WTC11 (cell line): Measurements from ENCODE around the gene DHRS7. TPM values are rescaled to one million over a fixed set of nuclear protein-coding genes. Genes with fewer than 3 reads are reported as not detected.

ENCODE experiments used
- ATAC-seq: fragments of 200-7000 bp; cut with Tn5 transposase; 2 replicates; pipeline ENCODE4 v1.10.0; 2021; ENCODE audit warnings: mild to moderate bottlenecking, moderate library complexity
- CTCF ChIA-PET: fragments of 300-600 bp; sonication (Branson Sonifier 250); formaldehyde crosslinking; loops from one replicate; lab custom pipeline; 2021; ENCODE audit warnings: antibody characterized with exemption; lab: Charles Lee
- POLR2A ChIA-PET: fragments of 350-600 bp; sonication (Branson Sonifier 250); formaldehyde crosslinking; loops from one replicate; lab custom pipeline; 2021; ENCODE audit warnings: antibody characterized with exemption; lab: Charles Lee
- DNase-seq: peaks from one replicate; pipeline ENCODE4 v3.0.0; 2021; ENCODE audit warnings: low spot score
- H3K27ac Mint-ChIP-seq: 2 replicates; pipeline ENCODE4 v1.8.0; 2021; ENCODE audit warnings: mixed read lengths
- H3K27me3 Mint-ChIP-seq: 2 replicates; pipeline ENCODE4 v1.8.0; 2021; ENCODE audit warnings: low read depth, mild to moderate bottlenecking, moderate library complexity, mixed read lengths
- H3K36me3 Mint-ChIP-seq: 2 replicates; pipeline ENCODE4 v1.8.0; 2021; ENCODE audit warnings: mixed read lengths
- H3K4me1 Mint-ChIP-seq: 2 replicates; pipeline ENCODE4 v1.8.0; 2022; ENCODE audit warnings: mixed read lengths
- H3K4me3 Mint-ChIP-seq: 2 replicates; pipeline ENCODE4 v1.8.0; 2021; ENCODE audit warnings: mild to moderate bottlenecking, moderate library complexity, mixed read lengths
- H3K9me3 Mint-ChIP-seq: 2 replicates; pipeline ENCODE4 v1.8.0; 2021; ENCODE audit warnings: mixed read lengths
- FOXK1 ChIP-seq: sonication (generic); formaldehyde crosslinking; IDR thresholded peaks from 2 replicates; pipeline ENCODE4 v1.8.0; 2022; ENCODE audit warnings: mild to moderate bottlenecking, moderate library complexity, missing genetic modification reagents
- JAZF1 ChIP-seq: fragments of 250-450 bp; sonication (Bioruptor Pico); IDR thresholded peaks from 2 replicates; pipeline ENCODE4 v1.9.0; 2021; ENCODE audit warnings: moderate library complexity, mild to moderate bottlenecking, inconsistent platforms
- KAT7 ChIP-seq: sonication (generic); formaldehyde crosslinking; IDR thresholded peaks from 2 replicates; pipeline ENCODE4 v1.8.1; 2023; ENCODE audit warnings: missing genetic modification reagents, mild to moderate bottlenecking, borderline replicate concordance
- NFATC4 ChIP-seq: fragments of 250-450 bp; sonication (Bioruptor Pico); IDR thresholded peaks from 2 replicates; pipeline ENCODE4 v1.9.0; 2021; ENCODE audit warnings: mild to moderate bottlenecking
- NFE2L1 ChIP-seq: sonication (generic); formaldehyde crosslinking; IDR thresholded peaks from 2 replicates; pipeline ENCODE4 v1.8.1; 2023; ENCODE audit warnings: missing genetic modification reagents
- NR1H2 ChIP-seq: sonication (generic); formaldehyde crosslinking; IDR thresholded peaks from 2 replicates; pipeline ENCODE4 v1.9.0; 2021; ENCODE audit warnings: mild to moderate bottlenecking, moderate library complexity, missing genetic modification reagents
- NR3C1 ChIP-seq: sonication (generic); formaldehyde crosslinking; conservative IDR thresholded peaks from 2 replicates; pipeline ENCODE4 v1.8.1; 2023; ENCODE audit warnings: low read depth, mild to moderate bottlenecking, missing genetic modification reagents
- ZNF219 ChIP-seq: sonication (generic); formaldehyde crosslinking; IDR thresholded peaks from 2 replicates; pipeline ENCODE4 v1.8.0; 2023; ENCODE audit warnings: missing genetic modification reagents, mild to moderate bottlenecking, borderline replicate concordance
- ZNF263 ChIP-seq: sonication (generic); formaldehyde crosslinking; IDR thresholded peaks from 2 replicates; pipeline ENCODE4 v1.8.1; 2022; ENCODE audit warnings: low read depth, mild to moderate bottlenecking, moderate library complexity, missing genetic modification reagents
- ZNF671 ChIP-seq: fragments of 250-450 bp; sonication (Bioruptor Pico); IDR thresholded peaks from 2 replicates; pipeline ENCODE4 v1.8.0; 2021; ENCODE audit warnings: mild to moderate bottlenecking
- total RNA-seq: library from RNA; stranded (reverse); gene quantifications from 3 replicates; pipeline ENCODE4 v1.2.3, GENCODE V29; 2021
- TF ChIP-seq, protein P1 (sequence below): sonication (generic); formaldehyde crosslinking; IDR thresholded peaks from 2 replicates; pipeline ENCODE4 v1.8.0; 2023; ENCODE audit warnings: mild to moderate bottlenecking, missing genetic modification reagents
- TF ChIP-seq, protein P2 (sequence below): fragments of 200-600 bp; IDR thresholded peaks from 2 replicates; pipeline ENCODE4 v1.8.0; 2022; ENCODE audit warnings: antibody characterized with exemption
- TF ChIP-seq, protein P3 (sequence below): sonication (generic); formaldehyde crosslinking; IDR thresholded peaks from 2 replicates; pipeline ENCODE4 v1.8.1; 2022; ENCODE audit warnings: mild to moderate bottlenecking, missing genetic modification reagents, moderate library complexity, borderline replicate concordance
- TF ChIP-seq, protein P4 (sequence below): sonication (generic); formaldehyde crosslinking; IDR thresholded peaks from 2 replicates; pipeline ENCODE4 v1.8.1; 2023; ENCODE audit warnings: mild to moderate bottlenecking, missing genetic modification reagents
- TF ChIP-seq, protein P5 (sequence below): fragments of 250-450 bp; sonication (Bioruptor Pico); conservative IDR thresholded peaks from 2 replicates; pipeline ENCODE4 v1.9.0; 2021; ENCODE audit warnings: mild to moderate bottlenecking
- TF ChIP-seq, protein P6 (sequence below): sonication (generic); formaldehyde crosslinking; IDR thresholded peaks from 2 replicates; pipeline ENCODE4 v1.8.0; 2023; ENCODE audit warnings: missing genetic modification reagents
- TF ChIP-seq, protein P7 (sequence below): fragments of 250-450 bp; sonication (Bioruptor Pico); IDR thresholded peaks from 2 replicates; pipeline ENCODE4 v1.9.0; 2021; ENCODE audit warnings: mild to moderate bottlenecking, borderline replicate concordance
- TF ChIP-seq, protein P8 (sequence below): sonication (generic); formaldehyde crosslinking; IDR thresholded peaks from 2 replicates; pipeline ENCODE4 v1.8.1; 2022; ENCODE audit warnings: mild to moderate bottlenecking, moderate library complexity, missing genetic modification reagents
- TF ChIP-seq, protein P9 (sequence below): sonication (generic); formaldehyde crosslinking; IDR thresholded peaks from 2 replicates; pipeline ENCODE4 v1.8.0; 2022; ENCODE audit warnings: mild to moderate bottlenecking, missing genetic modification reagents

DHRS7 gene
- total RNA-seq, 1 experiment from 2014 or later: 39.9 TPM

DNA sequence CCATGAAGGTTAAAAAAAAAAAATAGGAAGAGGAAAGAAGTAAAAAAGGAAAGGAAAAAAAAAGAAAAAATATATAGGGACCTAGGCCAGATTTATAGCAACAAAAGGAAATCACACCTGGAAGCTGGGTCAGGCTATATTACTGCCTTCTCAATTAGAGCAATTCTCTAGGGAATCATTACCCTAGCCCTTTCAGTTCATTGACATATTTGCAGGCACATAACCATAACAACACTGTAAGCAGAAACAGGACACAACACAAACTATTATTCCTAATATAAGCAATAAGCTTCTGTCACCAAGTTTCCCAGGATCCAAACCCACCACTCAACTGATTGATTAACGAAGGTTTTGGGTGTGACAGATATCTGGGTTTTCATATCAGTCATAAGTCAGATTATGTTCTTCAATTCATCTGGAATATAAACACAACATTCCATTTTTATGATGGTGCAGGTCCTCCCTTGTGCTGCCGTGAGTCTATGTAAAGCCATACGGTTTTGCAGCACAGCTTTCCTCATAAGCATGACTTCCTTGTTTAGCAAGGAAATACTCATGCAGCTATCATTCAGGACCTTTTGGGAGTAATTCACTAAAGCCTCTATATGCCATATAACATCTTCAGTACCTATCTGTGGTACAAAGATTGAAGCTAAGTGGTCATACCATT, 69.3 kb downstream of the DHRS7 start (continued):
- TF ChIP-seq NR3C1 (no peak), ZNF219 (CRISPR knock-in tag) (no peak)
- TF ChIP-seq, protein P1, sequence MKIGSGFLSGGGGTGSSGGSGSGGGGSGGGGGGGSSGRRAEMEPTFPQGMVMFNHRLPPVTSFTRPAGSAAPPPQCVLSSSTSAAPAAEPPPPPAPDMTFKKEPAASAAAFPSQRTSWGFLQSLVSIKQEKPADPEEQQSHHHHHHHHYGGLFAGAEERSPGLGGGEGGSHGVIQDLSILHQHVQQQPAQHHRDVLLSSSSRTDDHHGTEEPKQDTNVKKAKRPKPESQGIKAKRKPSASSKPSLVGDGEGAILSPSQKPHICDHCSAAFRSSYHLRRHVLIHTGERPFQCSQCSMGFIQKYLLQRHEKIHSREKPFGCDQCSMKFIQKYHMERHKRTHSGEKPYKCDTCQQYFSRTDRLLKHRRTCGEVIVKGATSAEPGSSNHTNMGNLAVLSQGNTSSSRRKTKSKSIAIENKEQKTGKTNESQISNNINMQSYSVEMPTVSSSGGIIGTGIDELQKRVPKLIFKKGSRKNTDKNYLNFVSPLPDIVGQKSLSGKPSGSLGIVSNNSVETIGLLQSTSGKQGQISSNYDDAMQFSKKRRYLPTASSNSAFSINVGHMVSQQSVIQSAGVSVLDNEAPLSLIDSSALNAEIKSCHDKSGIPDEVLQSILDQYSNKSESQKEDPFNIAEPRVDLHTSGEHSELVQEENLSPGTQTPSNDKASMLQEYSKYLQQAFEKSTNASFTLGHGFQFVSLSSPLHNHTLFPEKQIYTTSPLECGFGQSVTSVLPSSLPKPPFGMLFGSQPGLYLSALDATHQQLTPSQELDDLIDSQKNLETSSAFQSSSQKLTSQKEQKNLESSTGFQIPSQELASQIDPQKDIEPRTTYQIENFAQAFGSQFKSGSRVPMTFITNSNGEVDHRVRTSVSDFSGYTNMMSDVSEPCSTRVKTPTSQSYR (CRISPR knock-in tag): no peak

DNA sequence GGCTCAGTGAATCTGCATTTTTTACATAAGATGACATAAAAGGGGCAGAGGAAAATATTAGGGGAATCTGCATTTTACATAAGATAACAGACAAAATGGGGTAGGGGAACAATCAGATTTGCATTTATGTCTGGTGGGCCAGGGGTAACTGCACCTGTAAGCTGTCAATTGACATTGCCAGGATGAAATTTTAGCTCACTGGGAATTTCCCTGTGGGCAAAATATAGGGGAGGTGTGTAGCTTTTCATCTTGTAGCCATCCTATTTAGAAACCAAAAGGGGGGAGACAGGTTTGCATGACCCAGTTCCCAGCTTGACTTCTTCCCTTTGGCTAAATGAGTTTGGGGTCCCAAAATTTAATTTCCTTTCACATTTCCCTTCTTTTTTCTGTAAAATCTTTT, 70.0 kb downstream of the DHRS7 start:
- ChIA-PET CTCF (interaction anchor here (1.0 kb wide), 1 partner anchor 130 kb away, joined by 3 read pairs; no protein-coding TSS in a partner anchor), POLR2A (no interaction called here)
- H3K27me3 Mint-ChIP-seq: no peaks in the 10 kb centered on the region; the same call in 1 of the 2 replicates
- peaks cover 19% of the 10 kb centered on the region for H3K36me3 Mint-ChIP-seq
- ATAC-seq: no peak
- H3K27ac Mint-ChIP-seq: peak overlapping the region; percentile 11
- H3K9me3 Mint-ChIP-seq: peaks cover 3% of the 10 kb centered on the region; the same call in 1 of the 2 replicates
- H3K4me3 Mint-ChIP-seq: peak overlapping the region; percentile 6; the same call in 1 of the 2 replicates
- peaks cover 34% of the 10 kb centered on the region for H3K4me1 Mint-ChIP-seq
- DNase-seq: no peak
- TF ChIP-seq, protein P2, sequence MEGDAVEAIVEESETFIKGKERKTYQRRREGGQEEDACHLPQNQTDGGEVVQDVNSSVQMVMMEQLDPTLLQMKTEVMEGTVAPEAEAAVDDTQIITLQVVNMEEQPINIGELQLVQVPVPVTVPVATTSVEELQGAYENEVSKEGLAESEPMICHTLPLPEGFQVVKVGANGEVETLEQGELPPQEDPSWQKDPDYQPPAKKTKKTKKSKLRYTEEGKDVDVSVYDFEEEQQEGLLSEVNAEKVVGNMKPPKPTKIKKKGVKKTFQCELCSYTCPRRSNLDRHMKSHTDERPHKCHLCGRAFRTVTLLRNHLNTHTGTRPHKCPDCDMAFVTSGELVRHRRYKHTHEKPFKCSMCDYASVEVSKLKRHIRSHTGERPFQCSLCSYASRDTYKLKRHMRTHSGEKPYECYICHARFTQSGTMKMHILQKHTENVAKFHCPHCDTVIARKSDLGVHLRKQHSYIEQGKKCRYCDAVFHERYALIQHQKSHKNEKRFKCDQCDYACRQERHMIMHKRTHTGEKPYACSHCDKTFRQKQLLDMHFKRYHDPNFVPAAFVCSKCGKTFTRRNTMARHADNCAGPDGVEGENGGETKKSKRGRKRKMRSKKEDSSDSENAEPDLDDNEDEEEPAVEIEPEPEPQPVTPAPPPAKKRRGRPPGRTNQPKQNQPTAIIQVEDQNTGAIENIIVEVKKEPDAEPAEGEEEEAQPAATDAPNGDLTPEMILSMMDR: no peak
- TF ChIP-seq KAT7 (no peak), NFE2L1 (no peak), ZNF671 (CRISPR knock-in tag) (no peak), NFATC4 (no peak), FOXK1 (CRISPR knock-in tag) (no peak), ZNF263 (CRISPR knock-in tag) (no peak), NR1H2 (CRISPR knock-in tag) (no peak), JAZF1 (CRISPR knock-in tag) (no peak)
- TF ChIP-seq, protein P3, sequence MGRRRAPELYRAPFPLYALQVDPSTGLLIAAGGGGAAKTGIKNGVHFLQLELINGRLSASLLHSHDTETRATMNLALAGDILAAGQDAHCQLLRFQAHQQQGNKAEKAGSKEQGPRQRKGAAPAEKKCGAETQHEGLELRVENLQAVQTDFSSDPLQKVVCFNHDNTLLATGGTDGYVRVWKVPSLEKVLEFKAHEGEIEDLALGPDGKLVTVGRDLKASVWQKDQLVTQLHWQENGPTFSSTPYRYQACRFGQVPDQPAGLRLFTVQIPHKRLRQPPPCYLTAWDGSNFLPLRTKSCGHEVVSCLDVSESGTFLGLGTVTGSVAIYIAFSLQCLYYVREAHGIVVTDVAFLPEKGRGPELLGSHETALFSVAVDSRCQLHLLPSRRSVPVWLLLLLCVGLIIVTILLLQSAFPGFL (CRISPR knock-in tag): no peak
- TF ChIP-seq, protein P4, sequence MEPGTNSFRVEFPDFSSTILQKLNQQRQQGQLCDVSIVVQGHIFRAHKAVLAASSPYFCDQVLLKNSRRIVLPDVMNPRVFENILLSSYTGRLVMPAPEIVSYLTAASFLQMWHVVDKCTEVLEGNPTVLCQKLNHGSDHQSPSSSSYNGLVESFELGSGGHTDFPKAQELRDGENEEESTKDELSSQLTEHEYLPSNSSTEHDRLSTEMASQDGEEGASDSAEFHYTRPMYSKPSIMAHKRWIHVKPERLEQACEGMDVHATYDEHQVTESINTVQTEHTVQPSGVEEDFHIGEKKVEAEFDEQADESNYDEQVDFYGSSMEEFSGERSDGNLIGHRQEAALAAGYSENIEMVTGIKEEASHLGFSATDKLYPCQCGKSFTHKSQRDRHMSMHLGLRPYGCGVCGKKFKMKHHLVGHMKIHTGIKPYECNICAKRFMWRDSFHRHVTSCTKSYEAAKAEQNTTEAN (CRISPR knock-in tag): no peak
- TF ChIP-seq, protein P5, sequence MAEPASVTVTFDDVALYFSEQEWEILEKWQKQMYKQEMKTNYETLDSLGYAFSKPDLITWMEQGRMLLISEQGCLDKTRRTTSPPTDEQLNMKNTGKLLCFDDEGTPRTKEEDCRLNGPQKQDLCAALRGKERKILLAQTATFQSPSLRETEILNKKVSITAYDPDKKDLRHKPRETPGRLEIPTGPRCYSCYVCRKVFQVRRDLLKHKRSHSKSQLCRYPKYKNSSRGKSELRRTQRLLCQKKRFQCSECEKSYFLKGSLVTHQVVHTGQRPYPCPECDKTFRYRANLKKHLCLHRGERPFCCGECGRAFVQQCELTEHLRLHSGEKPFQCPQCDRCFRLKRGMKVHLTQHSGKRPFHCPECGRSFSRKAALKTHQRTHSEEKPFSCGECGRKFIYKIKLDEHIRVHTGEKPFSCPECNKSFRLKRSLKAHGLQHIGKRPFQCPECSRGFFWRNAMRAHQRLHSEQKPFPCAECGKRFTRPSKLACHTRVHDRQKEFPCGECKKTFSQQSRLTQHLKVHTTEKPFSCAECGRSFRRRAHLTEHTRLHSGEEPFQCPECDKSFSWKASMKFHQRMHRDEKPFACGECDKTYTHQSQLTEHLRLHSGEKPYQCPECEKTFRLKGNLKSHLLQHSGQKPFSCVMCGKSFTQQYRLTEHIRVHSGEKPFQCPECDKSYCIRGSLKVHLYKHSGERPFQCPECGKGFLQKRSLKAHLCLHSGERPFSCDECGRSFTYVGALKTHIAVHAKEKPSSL: no peak
- TF ChIP-seq, protein P6, sequence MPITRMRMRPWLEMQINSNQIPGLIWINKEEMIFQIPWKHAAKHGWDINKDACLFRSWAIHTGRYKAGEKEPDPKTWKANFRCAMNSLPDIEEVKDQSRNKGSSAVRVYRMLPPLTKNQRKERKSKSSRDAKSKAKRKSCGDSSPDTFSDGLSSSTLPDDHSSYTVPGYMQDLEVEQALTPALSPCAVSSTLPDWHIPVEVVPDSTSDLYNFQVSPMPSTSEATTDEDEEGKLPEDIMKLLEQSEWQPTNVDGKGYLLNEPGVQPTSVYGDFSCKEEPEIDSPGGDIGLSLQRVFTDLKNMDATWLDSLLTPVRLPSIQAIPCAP (CRISPR knock-in tag): no peak
- TF ChIP-seq, protein P7, sequence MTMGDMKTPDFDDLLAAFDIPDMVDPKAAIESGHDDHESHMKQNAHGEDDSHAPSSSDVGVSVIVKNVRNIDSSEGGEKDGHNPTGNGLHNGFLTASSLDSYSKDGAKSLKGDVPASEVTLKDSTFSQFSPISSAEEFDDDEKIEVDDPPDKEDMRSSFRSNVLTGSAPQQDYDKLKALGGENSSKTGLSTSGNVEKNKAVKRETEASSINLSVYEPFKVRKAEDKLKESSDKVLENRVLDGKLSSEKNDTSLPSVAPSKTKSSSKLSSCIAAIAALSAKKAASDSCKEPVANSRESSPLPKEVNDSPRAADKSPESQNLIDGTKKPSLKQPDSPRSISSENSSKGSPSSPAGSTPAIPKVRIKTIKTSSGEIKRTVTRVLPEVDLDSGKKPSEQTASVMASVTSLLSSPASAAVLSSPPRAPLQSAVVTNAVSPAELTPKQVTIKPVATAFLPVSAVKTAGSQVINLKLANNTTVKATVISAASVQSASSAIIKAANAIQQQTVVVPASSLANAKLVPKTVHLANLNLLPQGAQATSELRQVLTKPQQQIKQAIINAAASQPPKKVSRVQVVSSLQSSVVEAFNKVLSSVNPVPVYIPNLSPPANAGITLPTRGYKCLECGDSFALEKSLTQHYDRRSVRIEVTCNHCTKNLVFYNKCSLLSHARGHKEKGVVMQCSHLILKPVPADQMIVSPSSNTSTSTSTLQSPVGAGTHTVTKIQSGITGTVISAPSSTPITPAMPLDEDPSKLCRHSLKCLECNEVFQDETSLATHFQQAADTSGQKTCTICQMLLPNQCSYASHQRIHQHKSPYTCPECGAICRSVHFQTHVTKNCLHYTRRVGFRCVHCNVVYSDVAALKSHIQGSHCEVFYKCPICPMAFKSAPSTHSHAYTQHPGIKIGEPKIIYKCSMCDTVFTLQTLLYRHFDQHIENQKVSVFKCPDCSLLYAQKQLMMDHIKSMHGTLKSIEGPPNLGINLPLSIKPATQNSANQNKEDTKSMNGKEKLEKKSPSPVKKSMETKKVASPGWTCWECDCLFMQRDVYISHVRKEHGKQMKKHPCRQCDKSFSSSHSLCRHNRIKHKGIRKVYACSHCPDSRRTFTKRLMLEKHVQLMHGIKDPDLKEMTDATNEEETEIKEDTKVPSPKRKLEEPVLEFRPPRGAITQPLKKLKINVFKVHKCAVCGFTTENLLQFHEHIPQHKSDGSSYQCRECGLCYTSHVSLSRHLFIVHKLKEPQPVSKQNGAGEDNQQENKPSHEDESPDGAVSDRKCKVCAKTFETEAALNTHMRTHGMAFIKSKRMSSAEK (CRISPR knock-in tag): no peak
- TF ChIP-seq, protein P8, sequence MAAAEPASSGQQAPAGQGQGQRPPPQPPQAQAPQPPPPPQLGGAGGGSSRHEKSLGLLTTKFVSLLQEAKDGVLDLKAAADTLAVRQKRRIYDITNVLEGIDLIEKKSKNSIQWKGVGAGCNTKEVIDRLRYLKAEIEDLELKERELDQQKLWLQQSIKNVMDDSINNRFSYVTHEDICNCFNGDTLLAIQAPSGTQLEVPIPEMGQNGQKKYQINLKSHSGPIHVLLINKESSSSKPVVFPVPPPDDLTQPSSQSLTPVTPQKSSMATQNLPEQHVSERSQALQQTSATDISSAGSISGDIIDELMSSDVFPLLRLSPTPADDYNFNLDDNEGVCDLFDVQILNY (CRISPR knock-in tag): no peak
- TF ChIP-seq, protein P9, sequence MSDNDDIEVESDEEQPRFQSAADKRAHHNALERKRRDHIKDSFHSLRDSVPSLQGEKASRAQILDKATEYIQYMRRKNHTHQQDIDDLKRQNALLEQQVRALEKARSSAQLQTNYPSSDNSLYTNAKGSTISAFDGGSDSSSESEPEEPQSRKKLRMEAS (CRISPR knock-in tag): no peak
